Neural crest cell (in vitro differentiated cells): ENCODE results near the gene SLC6A18. TPM values are rescaled to one million over a fixed set of nuclear protein-coding genes. Genes with fewer than 3 reads are reported as not detected.

Source experiments
- DNase-seq: peaks from one replicate; pipeline ENCODE4 v3.0.0; 2021; ENCODE audit warnings: low read depth, mixed read lengths, low spot score
- H3K27ac Mint-ChIP-seq: one replicate; pipeline ENCODE4 v1.8.0; 2021; ENCODE audit warnings: mild to moderate bottlenecking, mixed read lengths; ENCODE audit not compliant: unreplicated experiment
- H3K27me3 Mint-ChIP-seq: 2 replicates; pipeline ENCODE4 v1.8.0; 2021; ENCODE audit warnings: low read depth, mild to moderate bottlenecking, mixed read lengths
- H3K36me3 Mint-ChIP-seq: 2 replicates; pipeline ENCODE4 v1.8.0; 2021; ENCODE audit warnings: low read depth, mild to moderate bottlenecking, mixed read lengths
- H3K4me1 Mint-ChIP-seq: 2 replicates; pipeline ENCODE4 v1.8.0; 2021; ENCODE audit warnings: mixed read lengths
- H3K4me3 Mint-ChIP-seq: one replicate; pipeline ENCODE4 v1.8.0; 2021; ENCODE audit warnings: mild to moderate bottlenecking, mixed read lengths
- H3K9me3 Mint-ChIP-seq: 2 replicates; pipeline ENCODE4 v1.8.0; 2021; ENCODE audit warnings: mixed read lengths
- CTCF ChIP-seq: fragments of 200-600 bp; sonication (generic); conservative IDR thresholded peaks from 2 replicates; pipeline ENCODE4 v1.5.0; 2021; ENCODE audit warnings: antibody characterized with exemption, mild to moderate bottlenecking
- total RNA-seq: library from RNA; stranded (reverse); gene quantifications from 2 replicates; pipeline ENCODE4 v1.2.1, GENCODE V29; 2021

Gene SLC6A18
- total RNA-seq, 1 donor from 2014 or later = not detected

- peaks cover 33% of the 10 kb centered on the region for H3K4me1 Mint-ChIP-seq
- no peak for TF ChIP-seq CTCF
- H3K4me3 Mint-ChIP-seq = no peak overlapping the region
- no peak overlapping the region for H3K27ac Mint-ChIP-seq
- no peaks in the 10 kb centered on the region for H3K9me3 Mint-ChIP-seq
- DNase-seq = no peak
- no peaks in the 10 kb centered on the region for H3K36me3 Mint-ChIP-seq
- H3K27me3 Mint-ChIP-seq = peaks cover 22% of the 10 kb centered on the region
Measured at GRCh38 chr5:1189269-1189668, 35.9 kb upstream of the SLC6A18 start.

GRCh38 chr5:1190278-1190677 is 34.9 kb upstream of the SLC6A18 start:
- Mint-ChIP-seq H3K36me3 (no peaks in the 10 kb centered on the region), H3K4me1 (peaks cover 33% of the 10 kb centered on the region), H3K4me3 (no peak overlapping the region), H3K27ac (peak overlapping the region; percentile 94), H3K9me3 (no peaks in the 10 kb centered on the region), H3K27me3 (peaks cover 25% of the 10 kb centered on the region)
- DNase-seq = no peak
- TF ChIP-seq CTCF = no peak

- H3K27me3 Mint-ChIP-seq = peaks cover 25% of the 10 kb centered on the region
- H3K27ac Mint-ChIP-seq = peak overlapping the region; percentile 35
- no peaks in the 10 kb centered on the region for H3K9me3 Mint-ChIP-seq
Measured at GRCh38 chr5:1190837-1191239, 34.3 kb upstream of the SLC6A18 start.

GRCh38 chr5:1192971-1193590 is 32.1 kb upstream of the SLC6A18 start:
- TF ChIP-seq CTCF = no peak
- no peaks in the 10 kb centered on the region for H3K36me3 Mint-ChIP-seq
- H3K4me3 Mint-ChIP-seq = no peak overlapping the region
- H3K27me3 Mint-ChIP-seq = peaks cover 28% of the 10 kb centered on the region
- H3K9me3 Mint-ChIP-seq = peaks cover 4% of the 10 kb centered on the region
- no peak overlapping the region for H3K27ac Mint-ChIP-seq
- peaks cover 24% of the 10 kb centered on the region for H3K4me1 Mint-ChIP-seq
- no peak for DNase-seq

More at GRCh38 chr5:1190837-1191239, 34.3 kb upstream of the SLC6A18 start:
- DNase-seq = no peak
- H3K4me3 Mint-ChIP-seq = no peak overlapping the region
- TF ChIP-seq CTCF = no peak
- H3K36me3 Mint-ChIP-seq = no peaks in the 10 kb centered on the region
- H3K4me1 Mint-ChIP-seq = peaks cover 27% of the 10 kb centered on the region

- Mint-ChIP-seq H3K36me3 (no peaks in the 10 kb centered on the region), H3K4me1 (peaks cover 20% of the 10 kb centered on the region), H3K9me3 (peaks cover 4% of the 10 kb centered on the region), H3K27me3 (peaks cover 28% of the 10 kb centered on the region), H3K4me3 (no peak overlapping the region), H3K27ac (no peak overlapping the region)
- DNase-seq = no peak
- no peak for TF ChIP-seq CTCF
Measured at GRCh38 chr5:1193591-1193985, 31.6 kb upstream of the SLC6A18 start.
